Measurements from ENCODE around the gene DPH7.
"Not testable (repeated sequence)": the region's sequence is repeated elsewhere in the genome, so short reads cannot be mapped to it uniquely, and the experiment has no call there.

Gene DPH7

GRCh38 chr9:137516144-137516917 is 62.4 kb downstream of the DPH7 start:
- DNase-seq = no peak

GRCh38 chr9:137515338-137515724 is 63.4 kb downstream of the DPH7 start:
- DNase-seq = no peak

GRCh38 chr9:137514691-137515337 is 63.9 kb downstream of the DPH7 start:
- no peak for DNase-seq

GRCh38 chr9:137513801-137514570 is 64.7 kb downstream of the DPH7 start:
- not testable (repeated sequence) for DNase-seq

- not testable (repeated sequence) for DNase-seq
These were observed 65.6 kb downstream of the DPH7 start for GRCh38 chr9:137513136-137513535.

- DNase-seq = no peak
These were observed 66.8 kb downstream of the DPH7 start for GRCh38 chr9:137511758-137512463.

GRCh38 chr9:137511126-137511525 is 67.6 kb downstream of the DPH7 start:
- not testable (repeated sequence) for DNase-seq

- DNase-seq = no peak
These were observed 69.5 kb downstream of the DPH7 start for GRCh38 chr9:137509198-137509597.

- no peak for DNase-seq
These were observed 72.0 kb downstream of the DPH7 start for GRCh38 chr9:137506702-137507171.

GRCh38 chr9:137506274-137506673 is 72.5 kb downstream of the DPH7 start:
- DNase-seq = no peak

- no peak for DNase-seq
These were observed 73.1 kb downstream of the DPH7 start for GRCh38 chr9:137505421-137506140.

All from CD4-positive, alpha-beta T cell treated with Interferon gamma for 1 hour (primary cell).